Endothelial cell of umbilical vein (primary cell): ENCODE data around the gene OLA1.

Source experiments
- CTCF ChIP-seq, 2 donors: IDR thresholded peaks; 1 replicate in 1 of 2; 2 replicates in 1 of 2; pipeline ENCODE4 v1.5.1; 2011; ENCODE audit warnings: low read length in 2 of 2, mild to moderate bottlenecking in 2 of 2, moderate library complexity in 2 of 2, control low read depth in 1 of 2, inconsistent platforms in 1 of 2, low read depth in 1 of 2; ENCODE audit not compliant: insufficient read depth in 1 of 2; ENCODE audit errors: extremely low read depth in 1 of 2
- EZH2 ChIP-seq: IDR thresholded peaks from 2 replicates; pipeline ENCODE4 v1.6.1; 2012; ENCODE audit warnings: borderline replicate concordance, low read depth, mild to moderate bottlenecking, moderate library complexity, low read length, inconsistent platforms; ENCODE audit not compliant: severe bottlenecking
- FOS ChIP-seq: IDR thresholded peaks from 2 replicates; pipeline ENCODE4 v1.6.1; 2011; ENCODE audit warnings: mild to moderate bottlenecking, low read length, moderate library complexity, borderline replicate concordance; ENCODE audit not compliant: insufficient read depth
- GATA2 ChIP-seq: IDR thresholded peaks from 2 replicates; pipeline ENCODE4 v1.7.0; 2011; ENCODE audit warnings: low read depth, mild to moderate bottlenecking, moderate library complexity, mixed read lengths, low read length; ENCODE audit not compliant: insufficient read length, insufficient read depth
- JUN ChIP-seq: IDR thresholded peaks from 2 replicates; pipeline ENCODE4 v1.6.1; 2011; ENCODE audit warnings: borderline replicate concordance, low read depth; ENCODE audit not compliant: insufficient read length, insufficient read depth
- MAX ChIP-seq: IDR thresholded peaks from 2 replicates; pipeline ENCODE4 v1.6.1; 2011; ENCODE audit not compliant: insufficient read depth, insufficient read length
- MYC ChIP-seq: IDR thresholded peaks from one replicate; pipeline ENCODE4 v1.6.1; 2011; ENCODE audit warnings: mild to moderate bottlenecking, low read depth, low read length
- POLR2A ChIP-seq: IDR thresholded peaks from 2 replicates; pipeline ENCODE4 v1.6.1; 2012; ENCODE audit warnings: low read depth, mild to moderate bottlenecking, control low read depth, low read length
- POLR2AphosphoS5 ChIP-seq: IDR thresholded peaks from 2 replicates; pipeline ENCODE4 v1.6.1; 2012; ENCODE audit warnings: low read depth, mild to moderate bottlenecking, control low read depth, low read length, moderate library complexity; ENCODE audit not compliant: insufficient read depth

- TF ChIP-seq CTCF (IDR thresholded peaks at IDR 0.05; ENCODE audit: extremely low read depth in 1 of 2, insufficient read depth in 1 of 2, low read depth in 1 of 2, low read length in 2 of 2) (no peak), MAX (no peak), POLR2A (no peak), FOS (no peak), JUN (no peak), POLR2AphosphoS5 (no peak), MYC (no peak), EZH2 (no peak), GATA2 (no peak)
Measured at GRCh38 chr2:174121175-174121574, 127.2 kb downstream of the OLA1 start.
